D721Med (cell line): ENCODE data around the gene SEC61A1.

Source experiments
- DNase-seq: peaks from one replicate; pipeline ENCODE4 v3.0.0; 2011; ENCODE audit warnings: low spot score; ENCODE audit not compliant: insufficient read length
- FAIRE-seq: peaks from 2 replicates; lab custom pipeline; 2011; peaks lifted over from hg19 to GRCh38; lab: Jason Lieb, UNC
- CTCF ChIP-seq: IDR thresholded peaks from 2 replicates; pipeline ENCODE4 v1.5.1; 2012; ENCODE audit warnings: mild to moderate bottlenecking, control low read depth; ENCODE audit not compliant: insufficient read depth; ENCODE audit errors: missing control alignments

The SEC61A1 gene

GRCh38 chr3:128072454-128073184 lies 20.4 kb downstream of the SEC61A1 start:
- FAIRE-seq (no peak), DNase-seq (no peak)
- TF ChIP-seq CTCF, result no peak

DNA sequence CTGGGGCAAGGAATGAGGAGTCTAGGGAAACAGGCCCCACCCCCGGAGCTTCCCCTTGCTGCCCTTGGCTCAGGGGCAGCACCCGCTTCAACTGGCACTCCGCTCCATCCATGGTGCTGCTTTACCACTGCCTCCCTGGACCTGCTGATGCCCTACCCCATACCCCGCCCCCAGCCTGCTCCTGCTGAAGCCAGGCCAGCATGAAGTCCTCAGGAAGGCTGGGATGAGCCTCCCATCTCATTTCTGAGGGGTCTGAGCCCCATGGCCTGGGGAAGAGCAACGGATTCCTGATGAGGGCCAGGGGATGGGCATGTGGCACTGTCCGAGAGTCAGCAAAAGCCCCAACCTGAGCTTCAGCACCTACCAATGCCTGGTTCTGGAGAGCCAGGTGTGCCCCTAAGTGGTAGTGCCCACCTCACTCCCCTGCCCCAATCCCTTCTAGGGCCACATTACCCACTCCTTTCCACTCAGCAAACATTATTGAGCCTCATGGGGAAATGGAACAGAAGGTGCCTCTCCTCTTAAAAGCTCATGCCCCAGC lies 21.0 kb downstream of the SEC61A1 start:
- no peak for TF ChIP-seq CTCF
- FAIRE-seq, result no peak
- DNase-seq, result no peak

DNA sequence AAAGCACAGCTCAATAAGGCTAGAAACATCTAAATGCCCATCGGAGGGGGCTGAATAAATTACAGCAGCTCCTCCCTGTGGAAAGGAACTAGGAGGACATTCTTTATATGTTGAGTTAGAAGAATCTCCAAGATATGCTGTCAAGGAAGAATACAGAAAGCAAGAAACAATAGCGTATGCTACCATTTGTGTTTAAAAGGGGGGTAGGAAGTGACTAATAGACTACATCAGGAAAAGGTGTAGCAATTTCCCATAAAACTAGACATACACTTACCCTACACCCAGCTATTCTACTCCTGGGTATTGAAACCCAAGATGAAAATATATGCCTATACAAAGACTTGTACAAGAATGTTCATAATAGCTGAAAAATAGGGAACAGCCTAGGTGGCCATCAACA lies 21.6 kb downstream of the SEC61A1 start:
- no peak for FAIRE-seq
- TF ChIP-seq CTCF, result no peak
- DNase-seq, result no peak

GRCh38 chr3:128074851-128075521 lies 22.7 kb downstream of the SEC61A1 start:
- FAIRE-seq (no peak), DNase-seq (no peak)
- TF ChIP-seq CTCF, result no peak

GRCh38 chr3:128075522-128076482 lies 23.6 kb downstream of the SEC61A1 start:
- FAIRE-seq, result no peak
- no peak for DNase-seq
- TF ChIP-seq CTCF, result no peak

GRCh38 chr3:128076483-128077201 lies 24.4 kb downstream of the SEC61A1 start:
- no peak for DNase-seq
- TF ChIP-seq CTCF, result no peak
- no peak for FAIRE-seq
